ENCODE measurements around the gene RTKN2.

RTKN2 gene

GRCh38 chr10:62225362-62225761 lies 43.3 kb downstream of the RTKN2 start:
- DNase-seq (ENCODE audit: low read depth in 2 of 2), result no peak

- DNase-seq (ENCODE audit: low read depth in 2 of 2), result no peak
Observed at GRCh38 chr10:62224606-62225005, 44.0 kb downstream of the RTKN2 start.

- no peak for DNase-seq (ENCODE audit: low read depth in 2 of 2)
Observed at GRCh38 chr10:62217683-62218082, 51.0 kb downstream of the RTKN2 start.

GRCh38 chr10:62214364-62214874 lies 54.2 kb downstream of the RTKN2 start:
- no peak for DNase-seq (ENCODE audit: low read depth in 2 of 2)

- no peak for DNase-seq (ENCODE audit: low read depth in 2 of 2)
Observed at GRCh38 chr10:62205750-62206399, 62.8 kb downstream of the RTKN2 start.

- no peak for DNase-seq (ENCODE audit: low read depth in 2 of 2)
Observed at GRCh38 chr10:62199584-62199983, 69.1 kb downstream of the RTKN2 start.

- no peak for DNase-seq (ENCODE audit: low read depth in 2 of 2)
Observed at GRCh38 chr10:62196528-62196927, 72.1 kb downstream of the RTKN2 start.

GRCh38 chr10:62195675-62195926 lies 73.0 kb downstream of the RTKN2 start:
- no peak for DNase-seq (ENCODE audit: low read depth in 2 of 2)

- no peak for DNase-seq (ENCODE audit: low read depth in 2 of 2)
Observed at GRCh38 chr10:62194924-62195674, 73.5 kb downstream of the RTKN2 start.

- DNase-seq (ENCODE audit: low read depth in 2 of 2), result no peak
Observed at GRCh38 chr10:62193479-62193878, 75.2 kb downstream of the RTKN2 start.

GRCh38 chr10:62189131-62189530 lies 79.5 kb downstream of the RTKN2 start:
- no peak for DNase-seq (ENCODE audit: low read depth in 2 of 2)

GRCh38 chr10:62188021-62188616 lies 80.5 kb downstream of the RTKN2 start:
- no peak for DNase-seq (ENCODE audit: low read depth in 2 of 2)

GRCh38 chr10:62186999-62187675 lies 81.5 kb downstream of the RTKN2 start:
- no peak for DNase-seq (ENCODE audit: low read depth in 2 of 2)

- no peak for DNase-seq (ENCODE audit: low read depth in 2 of 2)
Observed at GRCh38 chr10:62185919-62186692, 82.5 kb downstream of the RTKN2 start.

GRCh38 chr10:62183857-62184795 lies 84.5 kb downstream of the RTKN2 start:
- DNase-seq (ENCODE audit: low read depth in 2 of 2), result no peak

- DNase-seq (ENCODE audit: low read depth in 2 of 2), result peak in 1 of 2 donors; percentile 10
Observed at GRCh38 chr10:62183442-62183841, 85.2 kb downstream of the RTKN2 start.

GRCh38 chr10:62182595-62182994 lies 86.0 kb downstream of the RTKN2 start:
- no peak for DNase-seq (ENCODE audit: low read depth in 2 of 2)

- DNase-seq (ENCODE audit: low read depth in 2 of 2), result no peak
Observed at GRCh38 chr10:62182171-62182570, 86.5 kb downstream of the RTKN2 start.

- DNase-seq (ENCODE audit: low read depth in 2 of 2), result no peak
Observed at GRCh38 chr10:62180677-62181076, 88.0 kb downstream of the RTKN2 start.

- no peak for DNase-seq (ENCODE audit: low read depth in 2 of 2)
Observed at GRCh38 chr10:62178568-62178967, 90.1 kb downstream of the RTKN2 start.

GRCh38 chr10:62177111-62177510 lies 91.5 kb downstream of the RTKN2 start:
- no peak for DNase-seq (ENCODE audit: low read depth in 2 of 2)

All from stimulated activated CD8-positive, alpha-beta memory T cell treated with anti-CD3 and anti-CD28 coated beads, Interleukin-2, amount 100 ng/mL, for 1 hour (primary cell).